H1 (cell line): Measurements from ENCODE around the gene AGAP1. TPM values are rescaled to one million over a fixed set of nuclear protein-coding genes. Genes with fewer than 3 reads are reported as not detected.

Source experiments
- CTCF ChIA-PET: fragments of 300-600 bp; sonication (Branson Sonifier 250); formaldehyde crosslinking; loops from one replicate; lab custom pipeline; 2021; ENCODE audit not compliant: partially characterized antibody; lab: Charles Lee
- POLR2A ChIA-PET: fragments of 300-600 bp; sonication (Branson Sonifier 250); formaldehyde crosslinking; loops from one replicate; lab custom pipeline; 2021; ENCODE audit warnings: inconsistent platforms; ENCODE audit not compliant: partially characterized antibody; lab: Charles Lee
- DNase-seq, 2 experiments: peaks; one replicate each; pipeline versions ENCODE4 v3.0.0 to v3.0.0-alpha.2; 2010 to 2022; ENCODE audit warnings: low spot score in 2 of 2, low read depth in 1 of 2, mixed read lengths in 1 of 2
- FAIRE-seq: peaks from 2 replicates; lab custom pipeline; 2011; peaks lifted over from hg19 to GRCh38; lab: Jason Lieb, UNC
- H2AFZ ChIP-seq: 2 replicates; pipeline ENCODE4 v1.8.1; 2012; ENCODE audit warnings: low read length, inconsistent platforms
- H2AK5ac ChIP-seq: 2 replicates; pipeline ENCODE4 v1.6.1; 2013; ENCODE audit warnings: low read depth, low read length
- H2BK120ac ChIP-seq: replicated peaks from 2 replicates; pipeline ENCODE3; 2013; ENCODE audit warnings: low read depth, low read length, inconsistent platforms
- H2BK12ac ChIP-seq: 2 replicates; pipeline ENCODE4 v1.6.1; 2013; ENCODE audit warnings: low read depth, low read length
- H2BK15ac ChIP-seq: 2 replicates; pipeline ENCODE4 v1.6.1; 2013; ENCODE audit warnings: low read length
- H2BK20ac ChIP-seq: 2 replicates; pipeline ENCODE4 v1.6.1; 2013; ENCODE audit warnings: low read length
- H2BK5ac ChIP-seq: 2 replicates; pipeline ENCODE4 v1.6.1; 2013; ENCODE audit warnings: low read depth, low read length
- H3K14ac ChIP-seq: 2 replicates; pipeline ENCODE4 v1.6.1; 2013; ENCODE audit warnings: inconsistent platforms; ENCODE audit not compliant: insufficient read length
- H3K18ac ChIP-seq: 2 replicates; pipeline ENCODE4 v1.6.1; 2013; ENCODE audit warnings: low read length; ENCODE audit errors: extremely low read depth
- H3K23ac ChIP-seq: 2 replicates; pipeline ENCODE4 v1.6.1; 2013; ENCODE audit warnings: inconsistent platforms; ENCODE audit not compliant: insufficient read length
- H3K23me2 ChIP-seq: 2 replicates; pipeline ENCODE4 v1.6.1; 2013; ENCODE audit warnings: low read depth, low read length
- H3K27ac ChIP-seq: 2 replicates; pipeline ENCODE4 v1.6.1; 2011; ENCODE audit warnings: low read depth, low read length, inconsistent platforms
- H3K27me3 ChIP-seq, 4 experiments: replicated peaks in 1 of 4; 1 replicate in 1 of 4; 2 replicates in 3 of 4; pipeline versions ENCODE4 v1.6.1 to v1.8.1; 2011 to 2013; ENCODE audit warnings: low read length in 3 of 4, mild to moderate bottlenecking in 3 of 4, inconsistent platforms in 2 of 4, mixed read lengths in 2 of 4, moderate library complexity in 1 of 4; ENCODE audit not compliant: control insufficient read depth in 3 of 4, insufficient read depth in 3 of 4; ENCODE audit errors: extremely low read depth in 1 of 4
- H3K36me3 ChIP-seq, 4 experiments: 2 replicates each; pipeline versions ENCODE4 v1.6.1 to v1.8.1; 2011 to 2013; ENCODE audit warnings: mild to moderate bottlenecking in 4 of 4, low read length in 3 of 4, moderate library complexity in 2 of 4, control low read depth in 1 of 4, inconsistent platforms in 1 of 4; ENCODE audit not compliant: insufficient read depth in 4 of 4, control insufficient read depth in 2 of 4
- H3K4ac ChIP-seq: replicated peaks from 2 replicates; pipeline ENCODE3; 2013; ENCODE audit warnings: low read length, low read depth, mixed read lengths, inconsistent platforms; ENCODE audit not compliant: insufficient read length
- H3K4me1 ChIP-seq, 4 experiments: replicated peaks in 1 of 4; 1 replicate in 1 of 4; 2 replicates in 3 of 4; pipeline versions ENCODE4 v1.6.1 to v1.8.1; 2011 to 2013; ENCODE audit warnings: low read length in 3 of 4, inconsistent platforms in 2 of 4, mixed read lengths in 1 of 4; ENCODE audit not compliant: insufficient read depth in 4 of 4, control insufficient read depth in 3 of 4
- H3K4me2 ChIP-seq, 2 experiments: 2 replicates each; pipeline versions ENCODE4 v1.6.1 to v1.8.1; 2011 to 2013; ENCODE audit warnings: low read depth in 2 of 2, low read length in 2 of 2, control low read depth in 1 of 2, inconsistent platforms in 1 of 2, mild to moderate bottlenecking in 1 of 2; ENCODE audit not compliant: insufficient read depth in 1 of 2
- H3K4me3 ChIP-seq, 4 experiments: fragments of 200-600, 300-600 bp in 1 of 4; sonication (generic), shearing (Covaris generic), sonication (Bioruptor Twin) in 1 of 4; 2 replicates each; pipeline versions ENCODE4 v1.5.1 to v1.8.1; 2011 to 2016; ENCODE audit warnings: low read length in 4 of 4, low read depth in 3 of 4, control low read depth in 2 of 4, inconsistent platforms in 2 of 4, mild to moderate bottlenecking in 2 of 4, mixed read lengths in 1 of 4, moderate library complexity in 1 of 4; ENCODE audit not compliant: insufficient read depth in 2 of 4; ENCODE audit errors: extremely low read depth in 1 of 4
- H3K56ac ChIP-seq: replicated peaks from 2 replicates; pipeline ENCODE3; 2013; ENCODE audit warnings: low read depth, mild to moderate bottlenecking, mixed read lengths, low read length, inconsistent platforms; ENCODE audit not compliant: insufficient read length
- H3K79me1 ChIP-seq: 2 replicates; pipeline ENCODE4 v1.6.1; 2013; ENCODE audit warnings: low read depth, low read length, control low read depth
- H3K79me2 ChIP-seq, 2 experiments: 2 replicates each; pipeline versions ENCODE4 v1.6.1 to v1.8.1; 2012 to 2013; ENCODE audit warnings: low read length in 2 of 2, mild to moderate bottlenecking in 2 of 2, inconsistent platforms in 1 of 2; ENCODE audit not compliant: insufficient read depth in 2 of 2, control insufficient read depth in 1 of 2
- H3K9ac ChIP-seq, 4 experiments: replicated peaks in 1 of 4; 1 replicate in 1 of 4; 2 replicates in 3 of 4; pipeline versions ENCODE4 v1.6.1 to v1.8.1; 2011 to 2013; ENCODE audit warnings: low read depth in 3 of 4, low read length in 3 of 4, control low read depth in 2 of 4, mild to moderate bottlenecking in 2 of 4, moderate library complexity in 2 of 4, inconsistent platforms in 1 of 4; ENCODE audit errors: extremely low read depth in 1 of 4
- H3K9me3 ChIP-seq, 2 experiments: 2 replicates each; pipeline versions ENCODE4 v1.6.1 to v1.8.1; 2012 to 2013; ENCODE audit warnings: mild to moderate bottlenecking in 2 of 2, moderate library complexity in 2 of 2, control low read depth in 1 of 2, inconsistent platforms in 1 of 2, low read depth in 1 of 2, low read length in 1 of 2, mixed read lengths in 1 of 2; ENCODE audit not compliant: insufficient read depth in 2 of 2
- H4K20me1 ChIP-seq, 2 experiments: replicated peaks in 1 of 2; 2 replicates each; pipeline versions ENCODE3 to v1.8.1; 2011 to 2013; ENCODE audit warnings: inconsistent platforms in 2 of 2, low read length in 2 of 2, mild to moderate bottlenecking in 1 of 2; ENCODE audit not compliant: insufficient read depth in 2 of 2, control insufficient read depth in 1 of 2
- H4K5ac ChIP-seq: 2 replicates; pipeline ENCODE4 v1.6.1; 2013; ENCODE audit warnings: low read length, low read depth, mixed read lengths, inconsistent platforms; ENCODE audit not compliant: insufficient read length
- H4K8ac ChIP-seq: 2 replicates; pipeline ENCODE4 v1.8.0; 2013; ENCODE audit warnings: mild to moderate bottlenecking, moderate library complexity, low read length, inconsistent platforms; ENCODE audit not compliant: insufficient read depth; ENCODE audit errors: extremely low read depth
- H4K91ac ChIP-seq: replicated peaks from 2 replicates; pipeline ENCODE3; 2013; ENCODE audit warnings: low read length, mixed read lengths, inconsistent platforms; ENCODE audit not compliant: insufficient read length
- ASH2L ChIP-seq: fragments of 200-600, 300-600 bp; sonication (generic); IDR thresholded peaks from one replicate; pipeline ENCODE4 v1.7.1; 2017; ENCODE audit warnings: low read length
- CBX8 ChIP-seq: fragments of 300-800, 300-1000 bp; sonication (generic); IDR thresholded peaks from 2 replicates; pipeline ENCODE4 v1.7.1; 2016; ENCODE audit warnings: low read depth, low read length, borderline replicate concordance
- CHD2 ChIP-seq: IDR thresholded peaks from 2 replicates; pipeline ENCODE4 v1.6.1; 2012; ENCODE audit warnings: low read length, improper control_type of control experiment
- CREB1 ChIP-seq: IDR thresholded peaks from 2 replicates; pipeline ENCODE4 v1.6.1; 2012; ENCODE audit warnings: inconsistent platforms
- HDAC2 ChIP-seq, 2 experiments: fragments of 300-600 bp in 1 of 2; sonication (generic) in 1 of 2; IDR thresholded peaks; 2 replicates each; pipeline ENCODE4 v1.6.1; 2011 to 2012; ENCODE audit warnings: low read depth in 2 of 2, low read length in 2 of 2, mild to moderate bottlenecking in 2 of 2, moderate library complexity in 2 of 2, borderline replicate concordance in 1 of 2, inconsistent platforms in 1 of 2
- JUND ChIP-seq: IDR thresholded peaks from 2 replicates; pipeline ENCODE4 v1.6.1; 2011; ENCODE audit warnings: mild to moderate bottlenecking, improper control_type of control experiment, low read length
- NANOG ChIP-seq: IDR thresholded peaks from 2 replicates; pipeline ENCODE4 v1.6.1; 2011; ENCODE audit warnings: low read length, low read depth, mild to moderate bottlenecking, inconsistent platforms; ENCODE audit not compliant: insufficient read depth, poor library complexity, severe bottlenecking
- NRF1 ChIP-seq: IDR thresholded peaks from 2 replicates; pipeline ENCODE4 v1.6.1; 2011; ENCODE audit warnings: mild to moderate bottlenecking, low read depth, low read length, improper control_type of control experiment
- SAP30 ChIP-seq: fragments of 300-600 bp; sonication (generic); IDR thresholded peaks from 2 replicates; pipeline ENCODE4 v1.7.1; 2012; ENCODE audit warnings: low read length, moderate library complexity, mild to moderate bottlenecking, inconsistent platforms; ENCODE audit not compliant: insufficient read depth, insufficient replicate concordance
- SRF ChIP-seq: IDR thresholded peaks from 2 replicates; pipeline ENCODE4 v1.6.1; 2011; ENCODE audit warnings: mild to moderate bottlenecking, low read depth, low read length, moderate library complexity
- TAF7 ChIP-seq: optimal IDR thresholded peaks from 2 replicates; pipeline ENCODE3; 2011; ENCODE audit warnings: low read depth, mild to moderate bottlenecking, inconsistent platforms, low read length, moderate library complexity, borderline replicate concordance
- WGBS, 2 experiments: shearing (Covaris generic) in 1 of 2; methylation state at CpG; one replicate each; pipeline versions ENCODE4 v1.1.6 to v1.1.7; 2013 to 2015; ENCODE audit warnings: low lambda C conversion rate in 2 of 2, mixed read lengths in 2 of 2, inconsistent platforms in 1 of 2, low coverage in 1 of 2, missing lambda C conversion rate in 1 of 2; ENCODE audit not compliant: insufficient replicate concordance in 2 of 2, insufficient coverage in 1 of 2, insufficient read length in 1 of 2; ENCODE audit errors: extremely low coverage in 1 of 2, missing lambda C conversion rate in 1 of 2; 5-methylcytosine and 5-hydroxymethylcytosine counted together
- polyA plus RNA-seq, 7 experiments: library from polyadenylated mRNA; depleted of rRNA in 3 of 7; stranded (reverse) in 5 of 7; unstranded in 2 of 7; fragments of >200 nt in 5 of 7; fragments of 200-250 nt in 2 of 7; gene quantifications; 1 replicate in 5 of 7; 2 replicates in 1 of 7; 4 replicates in 1 of 7; pipeline versions ENCODE4 v1.2.1 to v1.2.3, GENCODE V29; 2011 to 2013; ENCODE audit warnings: missing spikeins in 2 of 7, mixed read lengths in 2 of 7
- total RNA-seq: library from RNA; stranded (reverse); fragmentation: NEBNext Ultra II Directional; extraction: Animal tissue kit (Norgen Biotek cat#: 25700); gene quantifications from 2 replicates; pipeline ENCODE4 v1.2.1, GENCODE V29; 2021

The AGAP1 gene
- total and polyA plus RNA-seq, 2 of the 8 experiments (the other 6 are each of a cell fraction or from before 2014, with no cell fraction given), result 18.1 to 39.4 TPM

DNA sequence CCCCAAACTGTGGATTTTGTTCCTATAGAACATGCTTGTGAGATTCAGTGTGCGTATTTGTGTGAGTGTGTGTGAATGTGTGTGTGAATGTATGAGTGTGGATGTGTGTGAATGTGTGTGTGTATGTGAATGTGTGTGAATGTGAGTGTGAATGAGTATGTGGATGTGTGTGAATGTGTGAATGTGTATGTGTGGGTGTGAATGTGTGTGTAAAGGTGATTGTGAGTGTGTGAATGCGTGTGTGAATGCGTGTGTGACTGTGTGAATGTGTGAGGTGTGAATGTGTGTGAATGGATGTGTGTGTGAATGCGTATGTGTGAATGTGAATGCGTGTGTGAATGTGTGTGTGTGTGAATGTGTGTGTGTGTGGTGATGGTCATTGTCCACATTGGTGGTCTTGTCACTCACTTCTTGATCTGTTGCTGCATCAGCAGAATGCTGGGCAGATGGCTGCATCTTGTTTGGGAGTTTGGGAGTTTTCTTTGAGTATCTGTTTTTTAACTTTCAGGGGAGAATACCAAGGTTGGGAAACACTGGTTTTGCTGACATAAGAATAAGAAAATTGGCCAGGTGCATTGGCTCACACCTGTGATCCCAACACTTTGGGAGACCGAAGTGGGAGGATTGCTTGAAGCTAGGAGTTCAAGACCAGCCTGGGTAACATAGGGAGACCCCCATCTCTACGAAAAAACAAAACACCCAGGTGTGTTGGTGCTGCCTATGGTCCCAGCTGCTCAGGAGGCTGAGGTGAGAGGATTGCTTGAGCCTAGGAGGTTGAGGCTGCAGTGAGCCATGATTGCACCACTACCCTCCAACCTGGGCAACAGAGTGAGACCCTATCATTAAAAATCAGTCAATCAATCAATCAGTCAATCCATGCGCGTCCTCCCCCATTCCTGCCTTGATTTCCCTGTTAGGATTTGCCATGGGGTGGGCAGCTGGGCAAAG lies 18.2 kb downstream of the AGAP1 start:
- Histone ChIP-seq H3K4me3 (no peak overlapping the region), H3K14ac (no peak overlapping the region), H3K4ac (peak overlapping the region; percentile 27), H4K8ac (no peak overlapping the region; the same call in 1 of the 2 replicates), H3K23ac (no peak overlapping the region), H3K79me2 (peaks cover 21 to 96% of the 10 kb centered on the region in 2 experiments), H3K36me3 (0 out of 8 replicates have a peak, but pooled peaks cover 0 to 3% (median 0%) of the 10 kb centered on the region in 4 experiments), H2BK20ac (no peak overlapping the region), H3K27ac (no peak overlapping the region), H3K23me2 (peaks cover 5% of the 10 kb centered on the region; the same call in 1 of the 2 replicates), H4K91ac (peak overlapping the region; percentile 80), H3K9me3 (peaks cover 0 to 4% of the 10 kb centered on the region in 2 experiments; a peak in 1 of 4 replicates), H3K79me1 (peaks cover 24% of the 10 kb centered on the region), H2BK5ac (peak overlapping the region; percentile 71), H4K20me1 (peaks cover 11 to 32% of the 10 kb centered on the region in 2 experiments), H3K4me1 (peaks cover 0 to 9% (median 5%) of the 10 kb centered on the region in 4 experiments; a peak in 4 of 7 replicates), H2BK12ac (peak overlapping the region; percentile 86), H3K9ac (no peak overlapping the region; a peak in 1 of 7 replicates), H4K5ac (no peak overlapping the region), H3K18ac (peak overlapping the region; percentile 56; the same call in 1 of the 2 replicates), H2AK5ac (peak overlapping the region; percentile 97), H2AFZ (no peak overlapping the region), H2BK120ac (no peak overlapping the region), H3K27me3 (no peaks in the 10 kb centered on the region; a peak in 1 of 7 replicates), H2BK15ac (peak overlapping the region; percentile 89; the same call in 1 of the 2 replicates), H3K4me2 (no peak overlapping the region), H3K56ac (peak overlapping the region; percentile 96)
- WGBS, 2 experiments, result 87 to 100% methylated on average over 2 to 9 of the region's 9 CpGs
- ChIA-PET POLR2A (no interaction called here), CTCF (interaction anchor here (1.2 to 10.1 kb wide), 3 partner anchors 10 to 40 kb away, joined by 6 to 83 read pairs (median 24); no protein-coding TSS in a partner anchor)
- DNase-seq (no peak), FAIRE-seq (no peak)
- no peak for TF ChIP-seq CBX8
- no peak for TF ChIP-seq ASH2L
- TF ChIP-seq SAP30, result no peak
- no peak for TF ChIP-seq CHD2
- TF ChIP-seq NRF1, result no peak
- TF ChIP-seq NANOG, result no peak
- TF ChIP-seq SRF, result no peak
- no peak for TF ChIP-seq HDAC2 (IDR thresholded peaks at IDR 0.05; ENCODE audit: borderline replicate concordance in 1 of 2, low read depth in 2 of 2, low read length in 2 of 2)
- no peak for TF ChIP-seq JUND
- no peak for TF ChIP-seq CREB1
- no peak for TF ChIP-seq TAF7
